A673 (cell line): Measurements from ENCODE around the gene FNBP1. TPM values are rescaled to one million over a fixed set of nuclear protein-coding genes. Genes with fewer than 3 reads are reported as not detected.

Source experiments
- BruUV-seq: library from RNA; stranded (reverse); fragments of 400-500 nt; replicated peaks from 2 replicates; lab custom pipeline; 2021; lab: Mats Ljungman, UMichigan
- CTCF ChIA-PET: fragments of 300-600 bp; sonication (Branson Sonifier 250); formaldehyde crosslinking; loops from one replicate; lab custom pipeline; 2022; ENCODE audit warnings: antibody characterized with exemption; lab: Charles Lee
- POLR2A ChIA-PET: fragments of 300-600 bp; sonication (Branson Sonifier 250); formaldehyde crosslinking; loops from one replicate; lab custom pipeline; 2022; ENCODE audit warnings: antibody characterized with exemption; ENCODE audit not compliant: low non-redundant PET; lab: Charles Lee
- DNase-seq: peaks from one replicate; pipeline ENCODE4 v3.0.0-alpha.2; 2015; ENCODE audit warnings: low spot score
- H3K27ac ChIP-seq: fragments of 200-600 bp; sonication (generic); 2 replicates; pipeline ENCODE4 v1.5.1; 2016; ENCODE audit warnings: mixed run types, low read depth, mild to moderate bottlenecking, mixed read lengths, antibody characterized with exemption, low read length; ENCODE audit not compliant: poor library complexity, severe bottlenecking
- H3K27me3 ChIP-seq: fragments of 200-600 bp; sonication (generic); replicated peaks from 2 replicates; pipeline ENCODE4 v1.6.1; 2017; ENCODE audit warnings: mixed run types, low read depth, mild to moderate bottlenecking, mixed read lengths, antibody characterized with exemption, low read length; ENCODE audit not compliant: insufficient read depth, poor library complexity
- H3K36me3 ChIP-seq: fragments of 200-600 bp; sonication (generic); 2 replicates; pipeline ENCODE4 v1.6.1; 2016; ENCODE audit warnings: mixed run types, mild to moderate bottlenecking, mixed read lengths, antibody characterized with exemption, low read length; ENCODE audit not compliant: insufficient read depth, poor library complexity, severe bottlenecking
- H3K4me1 ChIP-seq: fragments of 200-600 bp; sonication (generic); 2 replicates; pipeline ENCODE4 v1.6.1; 2017; ENCODE audit warnings: mixed run types, mild to moderate bottlenecking, mixed read lengths, antibody characterized with exemption, low read length; ENCODE audit not compliant: insufficient read depth, poor library complexity, severe bottlenecking
- H3K4me3 ChIP-seq: fragments of 200-600 bp; sonication (generic); 2 replicates; pipeline ENCODE4 v1.5.1; 2016; ENCODE audit warnings: low read depth, mixed run types, mild to moderate bottlenecking, mixed read lengths, low read length; ENCODE audit not compliant: poor library complexity, severe bottlenecking
- H3K9me3 ChIP-seq: fragments of 200-600 bp; sonication (generic); 2 replicates; pipeline ENCODE4 v1.6.1; 2016; ENCODE audit warnings: mixed run types, low read depth, mild to moderate bottlenecking, mixed read lengths, antibody characterized with exemption, low read length; ENCODE audit not compliant: poor library complexity, severe bottlenecking
- EZH2 ChIP-seq: fragments of 200-600 bp; sonication (generic); IDR thresholded peaks from 2 replicates; pipeline ENCODE4 v1.6.1; 2017; ENCODE audit warnings: borderline replicate concordance, low read depth, mild to moderate bottlenecking, mixed read lengths, antibody characterized with exemption, low read length; ENCODE audit not compliant: poor library complexity, severe bottlenecking
- intact Hi-C: fragments of 100-400 bp; cut with micrococcal nuclease; formaldehyde crosslinking; loops from one replicate; pipeline ENCODE4 v1.10.0; 2022; ENCODE audit not compliant: unreplicated experiment
- total RNA-seq: library from RNA; stranded (reverse); gene quantifications from 2 replicates; pipeline ENCODE4 v1.2.3, GENCODE V29; 2021
- TF ChIP-seq, protein P1 (sequence below): fragments of 300-800, 200-600 bp; sonication (generic); conservative IDR thresholded peaks from 2 replicates; pipeline ENCODE4 v1.5.1; 2017; ENCODE audit warnings: low read depth, mild to moderate bottlenecking, antibody characterized with exemption, low read length, moderate library complexity, mixed read lengths

The FNBP1 gene
- total RNA-seq, 1 experiment from 2014 or later = 200 TPM

DNA sequence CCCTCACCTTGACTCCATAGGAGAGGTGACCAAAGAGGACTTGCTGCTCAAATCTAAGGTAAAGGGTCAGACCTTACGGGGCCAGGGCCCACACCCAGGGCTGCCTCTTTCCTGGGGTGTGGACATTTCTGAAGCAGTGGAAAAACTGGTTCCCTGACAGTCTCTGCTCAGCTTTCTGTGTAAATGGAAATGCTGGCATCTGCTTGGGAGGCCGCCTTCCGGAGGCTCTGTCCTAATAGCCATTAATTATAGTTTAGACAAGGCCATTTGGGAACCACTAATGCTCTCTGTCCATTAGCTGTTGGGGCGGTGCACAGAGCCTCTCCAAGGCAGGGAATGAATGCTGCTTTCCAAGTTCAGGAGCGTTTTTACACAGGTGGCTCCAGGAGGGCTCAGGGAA is 190.4 kb downstream of the FNBP1 start:
- H3K27ac ChIP-seq = no peak overlapping the region
- TF ChIP-seq EZH2 = no peak
- TF ChIP-seq, protein P1, sequence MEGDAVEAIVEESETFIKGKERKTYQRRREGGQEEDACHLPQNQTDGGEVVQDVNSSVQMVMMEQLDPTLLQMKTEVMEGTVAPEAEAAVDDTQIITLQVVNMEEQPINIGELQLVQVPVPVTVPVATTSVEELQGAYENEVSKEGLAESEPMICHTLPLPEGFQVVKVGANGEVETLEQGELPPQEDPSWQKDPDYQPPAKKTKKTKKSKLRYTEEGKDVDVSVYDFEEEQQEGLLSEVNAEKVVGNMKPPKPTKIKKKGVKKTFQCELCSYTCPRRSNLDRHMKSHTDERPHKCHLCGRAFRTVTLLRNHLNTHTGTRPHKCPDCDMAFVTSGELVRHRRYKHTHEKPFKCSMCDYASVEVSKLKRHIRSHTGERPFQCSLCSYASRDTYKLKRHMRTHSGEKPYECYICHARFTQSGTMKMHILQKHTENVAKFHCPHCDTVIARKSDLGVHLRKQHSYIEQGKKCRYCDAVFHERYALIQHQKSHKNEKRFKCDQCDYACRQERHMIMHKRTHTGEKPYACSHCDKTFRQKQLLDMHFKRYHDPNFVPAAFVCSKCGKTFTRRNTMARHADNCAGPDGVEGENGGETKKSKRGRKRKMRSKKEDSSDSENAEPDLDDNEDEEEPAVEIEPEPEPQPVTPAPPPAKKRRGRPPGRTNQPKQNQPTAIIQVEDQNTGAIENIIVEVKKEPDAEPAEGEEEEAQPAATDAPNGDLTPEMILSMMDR = no peak
- peaks cover 13% of the 10 kb centered on the region for H3K36me3 ChIP-seq
- no peaks in the 10 kb centered on the region for H3K27me3 ChIP-seq
- no peaks in the 10 kb centered on the region for H3K9me3 ChIP-seq
- H3K4me3 ChIP-seq = no peak overlapping the region
- H3K4me1 ChIP-seq = no peaks in the 10 kb centered on the region
- CTCF ChIA-PET = no interaction called here
- no TSS peak for BruUV-seq
- DNase-seq = no peak
- intact Hi-C loops = no loop called here
- POLR2A ChIA-PET = no interaction called here

DNA sequence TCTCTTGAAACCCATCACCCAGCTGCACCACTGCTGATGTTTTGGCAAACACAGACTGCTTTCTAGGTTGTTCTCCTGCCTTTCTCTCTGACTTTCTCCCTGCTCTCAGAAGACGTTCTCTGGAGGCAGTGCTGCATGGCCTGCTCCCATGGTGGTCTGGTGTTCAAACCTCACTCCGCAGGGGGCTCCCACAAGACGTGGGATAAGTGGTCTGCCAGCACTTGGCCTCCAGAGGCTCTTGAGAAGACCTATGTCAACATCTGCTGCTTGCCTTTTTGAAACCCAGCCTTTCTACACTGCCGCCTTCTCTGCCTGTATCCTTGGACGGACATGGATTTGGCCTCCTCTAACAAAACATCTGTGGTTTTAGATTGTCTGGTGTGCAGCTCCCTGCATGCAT is 191.2 kb downstream of the FNBP1 start:
- peaks cover 13% of the 10 kb centered on the region for H3K36me3 ChIP-seq
- ChIA-PET POLR2A (no interaction called here), CTCF (no interaction called here)
- no peak overlapping the region for H3K27ac ChIP-seq
- H3K4me1 ChIP-seq = no peaks in the 10 kb centered on the region
- TF ChIP-seq, protein P1 = no peak
- no TSS peak for BruUV-seq
- H3K4me3 ChIP-seq = no peak overlapping the region
- DNase-seq = no peak
- intact Hi-C loops = no loop called here
- no peaks in the 10 kb centered on the region for H3K9me3 ChIP-seq
- H3K27me3 ChIP-seq = no peaks in the 10 kb centered on the region

DNA sequence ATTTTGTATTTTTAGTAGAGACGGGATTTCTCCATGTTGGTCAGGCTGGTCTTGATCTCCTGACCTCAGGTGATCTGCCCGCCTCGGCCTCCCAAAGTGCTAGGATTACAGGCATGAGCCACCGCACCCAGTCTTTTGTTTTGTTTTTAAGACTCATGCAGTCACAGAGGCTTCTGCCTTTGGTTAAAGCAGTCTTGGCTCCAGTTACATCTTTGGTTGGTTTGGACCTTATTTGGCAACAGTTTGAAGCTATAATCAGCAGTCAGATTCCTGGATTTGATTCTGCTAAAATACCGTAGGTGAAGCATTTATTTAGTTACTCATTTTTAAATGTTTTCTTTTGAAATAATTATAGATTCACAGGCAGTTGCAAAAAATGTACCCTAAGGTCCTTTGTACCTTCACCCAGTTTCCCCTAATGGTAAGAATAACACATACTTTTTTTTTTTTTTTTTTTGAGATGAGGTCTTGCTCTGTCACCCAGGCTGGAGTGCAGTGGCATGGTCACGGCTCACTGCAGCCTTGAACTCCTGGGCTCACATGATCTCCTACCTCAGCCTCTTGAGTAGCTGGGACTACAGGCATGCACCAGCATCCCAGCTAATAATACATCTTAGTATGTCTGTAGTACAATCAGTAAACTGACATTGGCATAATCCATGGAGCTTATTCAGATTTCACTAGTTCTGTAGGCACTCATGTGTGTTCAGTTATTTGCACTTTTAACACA is 192.0 kb downstream of the FNBP1 start:
- ChIA-PET CTCF (no interaction called here), POLR2A (no interaction called here)
- no peak overlapping the region for H3K4me3 ChIP-seq
- H3K27ac ChIP-seq = no peak overlapping the region
- no peaks in the 10 kb centered on the region for H3K4me1 ChIP-seq
- BruUV-seq = no TSS peak
- no peaks in the 10 kb centered on the region for H3K9me3 ChIP-seq
- peaks cover 13% of the 10 kb centered on the region for H3K36me3 ChIP-seq
- intact Hi-C loops = no loop called here
- no peaks in the 10 kb centered on the region for H3K27me3 ChIP-seq
- DNase-seq = no peak
- TF ChIP-seq EZH2 = no peak
- TF ChIP-seq, protein P1 = no peak
